Esophagus squamous epithelium (tissue), 5 donors: ENCODE measurements around the gene RIOK3. TPM values are rescaled to one million over a fixed set of nuclear protein-coding genes. Genes with fewer than 3 reads are reported as not detected.

ENCODE experiments used
- DNase-seq: peaks from one replicate; lab custom pipeline; 2025; lab: John Stamatoyannopoulos, UW
- H3K27ac ChIP-seq, 4 donors: fragments of 200-600 bp; sonication (generic); one replicate each; pipeline ENCODE4 v1.5.1; 2016 to 2019; ENCODE audit warnings: mild to moderate bottlenecking in 1 of 4
- H3K27me3 ChIP-seq, 4 donors: fragments of 200-600 bp; sonication (generic); 1 replicate in 3 of 4; 2 replicates in 1 of 4; pipeline versions ENCODE4 v1.5.1 to v1.6.0; 2017 to 2021; ENCODE audit warnings: antibody characterized with exemption in 1 of 4
- H3K36me3 ChIP-seq, 3 donors: fragments of 200-600 bp; sonication (generic); one replicate each; pipeline ENCODE4 v1.5.1; 2016 to 2019
- H3K4me1 ChIP-seq, 3 donors: fragments of 200-600 bp; sonication (generic); one replicate each; pipeline ENCODE4 v1.5.1; 2017 to 2019
- H3K4me3 ChIP-seq, 4 donors: fragments of 200-600 bp; sonication (generic); 1 replicate in 3 of 4; 2 replicates in 1 of 4; pipeline ENCODE4 v1.5.1; 2016 to 2019; ENCODE audit warnings: mild to moderate bottlenecking in 2 of 4, moderate library complexity in 1 of 4
- H3K9me3 ChIP-seq, 3 donors: fragments of 200-600 bp; sonication (generic); one replicate each; pipeline ENCODE4 v1.5.1; 2016 to 2019
- CTCF ChIP-seq, 6 experiments: fragments of 450-650 bp in 4 of 6; fragments of 200-600 bp in 2 of 6; sonication (generic) in 2 of 6; IDR thresholded peaks; one replicate each; pipeline ENCODE4 v1.5.1; 2016 to 2019; ENCODE audit warnings: antibody characterized with exemption in 6 of 6, mild to moderate bottlenecking in 4 of 6, moderate library complexity in 4 of 6
- POLR2A ChIP-seq, 4 donors: fragments of 450-650 bp; IDR thresholded peaks; one replicate each; pipeline ENCODE4 v1.6.1; 2017; ENCODE audit warnings: antibody characterized with exemption in 4 of 4, mild to moderate bottlenecking in 4 of 4, moderate library complexity in 3 of 4
- WGBS, 2 donors: methylation state at CpG; one replicate each; pipeline ENCODE4 v1.1.5; 2018; 5-methylcytosine and 5-hydroxymethylcytosine counted together
- intact Hi-C: fragments of 100-400 bp; cut with DNase I; formaldehyde crosslinking; loops from one replicate; pipeline ENCODE4 v1.15.0; 2022
- small RNA-seq, 4 donors: library from RNA; depleted of rRNA; stranded (forward); fragments of <200 nt; gene quantifications; one replicate each; pipeline ENCODE3, GENCODE V24; 2016
- total RNA-seq, 4 donors: library from RNA; depleted of rRNA; stranded (reverse); fragments of >200 nt; gene quantifications; one replicate each; pipeline ENCODE4 v1.1.0, GENCODE V29; 2016
- donor health status: DM: yes; HTN: yes; CAD: no.

The RIOK3 gene
- total RNA-seq, 4 donors from 2014 or later, result 58.4 to 140 (median 84.4) TPM

- Histone ChIP-seq H3K4me3 (no peak overlapping the region), H3K27ac (peak overlapping the region in 2 of 4 donors; percentile 5 to 36), H3K36me3 (peaks cover 14 to 100% (median 50%) of the 10 kb centered on the region in 3 donors), H3K27me3 (no peaks in the 10 kb centered on the region), H3K9me3 (no peaks in the 10 kb centered on the region), H3K4me1 (peaks cover 0 to 24% (median 9%) of the 10 kb centered on the region in 3 donors)
- TF ChIP-seq POLR2A (IDR thresholded peaks at IDR 0.05), result no peak
- no peak for TF ChIP-seq CTCF (IDR thresholded peaks at IDR 0.05)
- intact Hi-C loops, result no loop called here
- WGBS, 2 donors, result 40 to 58% methylated on average over 3 of the region's 3 CpGs
- DNase-seq, result no peak
Measured at GRCh38 chr18:23529604-23530003, 76.5 kb downstream of the RIOK3 start.

GRCh38 chr18:23530195-23530594, 77.1 kb downstream of the RIOK3 start:
- Histone ChIP-seq H3K9me3 (no peaks in the 10 kb centered on the region), H3K4me1 (peaks cover 0 to 24% (median 9%) of the 10 kb centered on the region in 3 donors), H3K4me3 (no peak overlapping the region), H3K27ac (peak overlapping the region in 1 of 4 donors; percentile 5), H3K36me3 (peaks cover 19 to 100% (median 50%) of the 10 kb centered on the region in 3 donors), H3K27me3 (no peaks in the 10 kb centered on the region)
- no peak for DNase-seq
- no peak for TF ChIP-seq CTCF (IDR thresholded peaks at IDR 0.05)
- TF ChIP-seq POLR2A (IDR thresholded peaks at IDR 0.05), result no peak
- intact Hi-C loops, result no loop called here
- 75 to 86% methylated on average over 4 to 7 of the region's 7 CpGs for WGBS, 2 donors

GRCh38 chr18:23531912-23532311, 78.8 kb downstream of the RIOK3 start:
- DNase-seq, result no peak
- intact Hi-C loops, result no loop called here
- 87 to 94% methylated on average over 12 to 13 of the region's 13 CpGs for WGBS, 2 donors
- Histone ChIP-seq H3K36me3 (peaks cover 25 to 100% (median 52%) of the 10 kb centered on the region in 3 donors), H3K4me3 (no peak overlapping the region), H3K9me3 (no peaks in the 10 kb centered on the region), H3K4me1 (peaks cover 0 to 24% (median 9%) of the 10 kb centered on the region in 3 donors), H3K27me3 (no peaks in the 10 kb centered on the region), H3K27ac (peak overlapping the region in 3 of 4 donors; percentile 2 to 49 (median 5))
- TF ChIP-seq CTCF (IDR thresholded peaks at IDR 0.05) (no peak), POLR2A (IDR thresholded peaks at IDR 0.05) (no peak)

Small RNAs within 50 kb of the gene (small RNA-seq; reads per million reads assigned to genes)
- 0 reads per million in 4 donors for gene AC026634.1
- 0 reads per million in 4 donors for gene RF00019

Other genes starting within 250 kb of the RIOK3 start
- 10 to 100 TPM; 16.6 to 20.2 (median 18.4) TPM for gene RMC1, start 50.2 kb downstream of the RIOK3 start, total RNA-seq
- 10 to 100 TPM; 16.9 to 73.7 (median 43.6) TPM for gene NPC1, start 133.2 kb downstream of the RIOK3 start, total RNA-seq
- 10 to 100 TPM in 2 of 4 donors, 1 to 10 TPM in 2; 2.9 to 10.8 (median 9.2) TPM for gene ANKRD29, start 209.6 kb downstream of the RIOK3 start, total RNA-seq
- 10 to 100 TPM; 28.7 to 81.3 (median 44.8) TPM for gene LAMA3, start 236.2 kb downstream of the RIOK3 start, total RNA-seq